IPS DF 6.9 (cell line): Measurements from ENCODE around the gene SCP2D1.
"Not testable (repeated sequence)": the region's sequence is repeated elsewhere in the genome, so short reads cannot be mapped to it uniquely, and the experiment has no call there.

ENCODE experiments used
- DNase-seq: peaks from one replicate; pipeline ENCODE4 v3.0.0-alpha.2; 2013; ENCODE audit warnings: low read depth, low spot score
- H3K27ac ChIP-seq: one replicate; pipeline ENCODE4 v1.5.1; 2013; ENCODE audit warnings: low read length, control low read depth
- H3K27me3 ChIP-seq: 2 replicates; pipeline ENCODE4 v1.6.1; 2013; ENCODE audit warnings: mild to moderate bottlenecking, low read length; ENCODE audit not compliant: control insufficient read depth, insufficient read depth
- H3K36me3 ChIP-seq: 2 replicates; pipeline ENCODE4 v1.6.1; 2013; ENCODE audit warnings: low read length; ENCODE audit not compliant: control insufficient read depth, insufficient read depth
- H3K4me1 ChIP-seq: 2 replicates; pipeline ENCODE4 v1.6.1; 2013; ENCODE audit warnings: low read length; ENCODE audit not compliant: control insufficient read depth, insufficient read depth
- H3K4me3 ChIP-seq: 2 replicates; pipeline ENCODE4 v1.5.1; 2013; ENCODE audit warnings: mild to moderate bottlenecking, low read length
- H3K9me3 ChIP-seq: 2 replicates; pipeline ENCODE4 v1.6.1; 2013; ENCODE audit warnings: low read length, inconsistent platforms; ENCODE audit not compliant: control insufficient read depth, insufficient read depth
- WGBS: extraction: QIAGEN DNeasy Blood & Tissue Kit; methylation state at CpG from one replicate; pipeline ENCODE4 v1.1.7; 2013; ENCODE audit warnings: mixed read lengths, missing lambda C conversion rate; ENCODE audit not compliant: insufficient read length, insufficient coverage; 5-methylcytosine and 5-hydroxymethylcytosine counted together

SCP2D1 gene

DNA sequence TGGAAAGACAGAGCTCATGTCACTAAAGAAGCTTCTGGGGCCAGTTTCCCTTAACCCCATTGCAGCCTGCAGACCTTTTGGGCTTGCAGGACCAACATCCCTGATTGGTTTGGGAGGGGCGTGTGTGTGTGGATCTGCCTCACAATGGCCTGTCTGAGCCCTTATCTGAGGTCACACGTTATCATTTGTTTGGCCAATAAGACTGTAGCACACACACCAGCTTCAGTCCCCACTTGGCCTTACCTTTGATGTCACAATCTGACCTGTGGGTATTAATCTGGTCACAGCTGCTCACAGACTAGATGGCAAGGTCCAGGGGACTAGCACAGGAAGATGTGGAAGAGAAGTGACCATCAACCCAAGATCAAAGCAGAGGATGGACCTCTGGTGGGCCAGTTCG is at the start of gene SCP2D1:
SCP2D1 (plus strand) TSS at position 301 of the 400 bp plus-strand sequence; CDS start at position 334, 33 bp downstream.
- H3K4me1 ChIP-seq, result no peaks in the 10 kb centered on the region
- no peaks in the 10 kb centered on the region for H3K27me3 ChIP-seq
- WGBS, result no CpG with 5 or more reads among the region's 3 CpGs
- DNase-seq, result no peak
- no peak within 1 kb of the TSS for H3K27ac ChIP-seq
- H3K36me3 ChIP-seq, result no peaks in the 10 kb centered on the region
- H3K9me3 ChIP-seq, result no peaks in the 10 kb centered on the region
- no peak within 1 kb of the TSS for H3K4me3 ChIP-seq

DNA sequence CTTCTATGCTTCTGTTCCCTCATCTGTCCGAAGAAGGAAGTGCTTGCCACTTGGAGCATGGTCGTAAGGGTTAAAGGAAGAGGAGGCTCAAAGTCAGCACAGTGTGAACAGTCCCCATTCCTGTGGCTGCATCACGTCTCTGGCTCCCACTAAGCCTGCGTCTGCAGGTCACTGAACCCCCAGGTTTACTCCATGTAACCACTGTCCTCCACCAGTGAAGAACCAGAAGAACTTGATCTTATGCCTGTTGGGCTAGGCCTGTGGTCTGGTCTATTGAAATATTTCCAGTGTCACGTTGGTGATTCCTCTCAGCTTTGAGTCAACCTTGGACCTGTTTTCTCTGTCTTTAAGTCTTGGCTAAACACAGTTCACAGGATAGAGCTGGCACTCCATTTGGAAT is 45.9 kb upstream of the SCP2D1 start:
- DNase-seq, result no peak
- no CpG with 5 or more reads among the region's 5 CpGs for WGBS
- H3K4me3 ChIP-seq, result no peak overlapping the region
- no peaks in the 10 kb centered on the region for H3K36me3 ChIP-seq
- H3K9me3 ChIP-seq, result no peaks in the 10 kb centered on the region
- no peaks in the 10 kb centered on the region for H3K27me3 ChIP-seq
- no peaks in the 10 kb centered on the region for H3K4me1 ChIP-seq
- no peak overlapping the region for H3K27ac ChIP-seq

DNA sequence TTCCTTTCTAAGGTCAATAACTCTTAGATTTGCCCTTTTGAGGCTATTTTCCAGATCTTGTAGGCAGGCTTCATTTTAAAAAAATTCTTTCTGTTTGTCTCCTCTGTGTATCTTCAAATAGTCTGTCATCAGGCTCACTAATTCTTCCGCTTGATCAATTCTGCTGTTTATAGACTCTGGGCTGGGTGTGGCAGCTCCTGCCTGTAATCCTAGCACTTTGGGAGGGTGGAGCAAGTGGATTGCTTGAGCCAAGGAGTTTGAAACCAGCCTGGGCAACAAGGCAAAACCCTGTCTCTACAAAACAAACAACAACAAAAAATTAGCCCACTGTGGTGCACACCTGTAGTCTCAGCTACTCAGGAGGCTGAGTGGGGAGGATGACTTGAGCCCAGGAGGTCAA is 40.0 kb upstream of the SCP2D1 start:
- Histone ChIP-seq H3K27ac (no peak overlapping the region), H3K36me3 (no peaks in the 10 kb centered on the region), H3K4me1 (no peaks in the 10 kb centered on the region), H3K27me3 (no peaks in the 10 kb centered on the region), H3K4me3 (no peak overlapping the region), H3K9me3 (no peaks in the 10 kb centered on the region)
- WGBS, result no CpG with 5 or more reads among the region's 1 CpG
- no peak for DNase-seq

DNA sequence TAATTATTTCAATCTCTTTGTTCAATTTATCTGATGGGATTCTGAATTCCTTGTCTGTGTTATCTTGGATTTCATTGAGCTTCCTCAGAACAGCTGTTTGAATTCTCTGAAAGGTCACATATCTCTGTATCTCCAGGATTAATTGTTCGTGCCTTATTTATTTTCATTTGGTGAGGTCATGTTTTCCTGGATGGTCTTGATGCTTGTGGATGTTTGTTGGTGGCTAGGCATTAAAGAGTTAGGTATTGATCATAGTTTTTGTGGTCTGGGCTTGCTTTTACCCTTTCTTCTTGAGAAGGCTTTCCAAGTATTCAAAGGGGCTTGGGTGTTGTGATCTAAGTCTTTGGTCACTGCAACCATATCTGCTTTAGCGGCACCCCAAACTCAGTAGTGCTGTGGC is 39.4 kb upstream of the SCP2D1 start:
- Histone ChIP-seq H3K4me3 (no peak overlapping the region), H3K36me3 (no peaks in the 10 kb centered on the region), H3K27ac (no peak overlapping the region), H3K27me3 (no peaks in the 10 kb centered on the region), H3K4me1 (no peaks in the 10 kb centered on the region), H3K9me3 (no peaks in the 10 kb centered on the region)
- no peak for DNase-seq
- no CpG with 5 or more reads among the region's 2 CpGs for WGBS

DNA sequence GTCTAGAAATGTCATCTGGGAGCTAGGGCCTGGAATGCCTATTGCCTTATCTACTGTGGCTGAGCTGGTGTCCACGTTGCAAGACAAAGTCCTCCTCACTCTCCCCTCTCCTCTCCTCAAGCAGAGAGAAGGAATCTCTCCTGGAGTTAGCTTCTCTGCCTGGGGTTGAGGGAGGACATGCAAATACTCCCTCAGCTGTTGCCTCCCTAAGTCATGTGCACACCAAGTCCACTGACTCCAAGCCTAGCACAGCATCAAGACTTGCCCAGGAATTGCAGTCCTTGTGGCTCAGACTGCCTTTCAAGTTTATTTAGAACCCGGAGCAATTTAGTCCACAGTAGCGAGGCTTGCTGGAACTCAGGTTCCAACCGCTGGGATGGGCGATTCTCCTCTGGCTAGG is 38.0 kb upstream of the SCP2D1 start:
- Histone ChIP-seq H3K36me3 (no peaks in the 10 kb centered on the region), H3K27ac (no peak overlapping the region), H3K9me3 (no peaks in the 10 kb centered on the region), H3K4me1 (no peaks in the 10 kb centered on the region), H3K27me3 (no peaks in the 10 kb centered on the region), H3K4me3 (no peak overlapping the region)
- WGBS, result no CpG with 5 or more reads among the region's 5 CpGs
- no peak for DNase-seq

DNA sequence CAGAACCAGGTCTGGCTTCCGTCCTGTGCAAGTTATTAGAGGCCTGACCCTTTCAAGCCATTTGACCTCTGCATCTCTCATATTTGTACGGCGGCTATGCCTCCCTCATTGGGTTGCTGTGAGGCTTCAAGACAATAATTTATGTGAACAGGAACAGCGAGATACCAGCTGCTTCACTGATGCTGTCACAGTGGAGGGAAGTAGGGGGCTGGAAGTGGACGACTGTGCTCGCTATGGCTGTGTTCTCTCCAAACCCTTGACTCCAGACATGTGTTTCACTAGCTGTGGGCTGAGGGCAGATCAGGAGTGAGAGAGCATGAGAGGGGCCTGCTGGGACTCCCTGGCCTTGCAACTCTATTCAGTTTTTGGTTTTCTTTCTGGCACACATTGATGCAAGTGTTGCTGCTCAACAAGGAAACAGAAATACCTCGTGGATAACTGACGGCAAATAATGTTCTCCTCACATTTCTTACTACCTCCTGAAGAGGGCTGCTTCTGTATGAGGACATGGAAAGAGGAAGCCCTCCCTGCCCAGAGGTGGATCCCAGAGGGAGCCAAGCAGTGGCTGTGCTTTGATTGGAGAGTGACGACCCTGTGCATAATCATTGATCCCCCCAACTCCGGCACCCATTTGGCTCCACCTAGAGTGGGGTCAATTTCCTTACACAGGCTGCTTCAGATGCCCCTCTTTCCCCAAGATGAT is 34.7 kb upstream of the SCP2D1 start:
- Histone ChIP-seq H3K27me3 (no peaks in the 10 kb centered on the region), H3K4me1 (no peaks in the 10 kb centered on the region), H3K4me3 (no peak overlapping the region), H3K27ac (no peak overlapping the region), H3K9me3 (no peaks in the 10 kb centered on the region), H3K36me3 (no peaks in the 10 kb centered on the region)
- no peak for DNase-seq
- WGBS, result no CpG with 5 or more reads among the region's 10 CpGs

DNA sequence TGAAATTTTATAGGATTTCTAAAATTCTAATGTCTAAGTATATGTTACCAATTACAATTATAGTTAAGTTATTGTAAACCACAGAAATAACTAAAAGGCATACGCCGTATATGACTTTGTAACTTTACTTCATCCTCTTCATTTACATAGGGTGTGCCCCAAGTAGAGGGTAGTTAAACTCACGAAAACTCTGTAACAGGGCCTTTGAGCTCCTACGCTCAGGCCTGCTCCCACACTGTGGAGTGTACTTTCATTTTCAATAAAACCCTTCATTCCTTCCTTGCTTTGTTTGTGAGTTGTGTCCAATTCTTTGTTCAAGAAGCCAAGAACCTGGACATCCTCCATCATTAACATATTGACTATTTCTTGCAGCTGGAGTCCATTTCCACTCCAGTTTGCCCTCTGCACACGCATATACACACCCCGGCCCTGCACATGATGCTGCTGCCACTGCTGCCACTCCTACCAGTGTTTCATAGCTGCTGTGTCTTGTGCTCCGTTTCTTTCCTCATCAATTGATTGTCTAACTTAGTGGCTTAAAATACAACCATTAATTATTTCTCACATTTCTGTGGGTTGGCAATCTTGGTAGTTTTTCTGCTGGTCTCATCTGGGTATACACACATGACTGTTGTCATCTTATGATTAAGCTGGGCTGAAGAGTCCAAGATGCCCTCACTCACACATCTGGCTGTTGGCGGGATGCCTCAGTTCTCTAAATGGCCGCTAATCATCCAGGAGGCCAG is 33.0 kb upstream of the SCP2D1 start:
- no peak overlapping the region for H3K4me3 ChIP-seq
- DNase-seq, result no peak
- H3K27me3 ChIP-seq, result no peaks in the 10 kb centered on the region
- no peaks in the 10 kb centered on the region for H3K9me3 ChIP-seq
- H3K4me1 ChIP-seq, result no peaks in the 10 kb centered on the region
- H3K27ac ChIP-seq, result no peak overlapping the region
- no CpG with 5 or more reads among the region's 9 CpGs for WGBS
- H3K36me3 ChIP-seq, result no peaks in the 10 kb centered on the region

DNA sequence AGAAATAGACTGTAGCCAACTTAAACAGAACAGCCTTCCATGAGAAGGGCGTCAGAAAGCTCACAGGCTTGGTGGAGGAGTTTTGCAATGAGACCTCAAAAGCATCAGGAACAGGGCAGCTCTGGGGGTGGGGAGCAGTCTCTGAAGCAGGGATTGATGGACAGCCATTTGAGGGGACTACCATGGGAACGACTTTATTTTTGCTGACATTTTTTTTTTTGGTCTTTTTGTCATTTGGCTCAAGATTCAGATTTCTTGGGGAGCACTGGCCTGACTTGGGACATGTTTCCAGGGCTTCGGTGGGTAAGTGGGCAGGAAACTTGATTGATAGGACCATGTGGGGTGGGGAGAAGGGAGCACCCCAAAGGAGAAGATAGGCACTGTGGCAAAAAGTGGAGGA is 32.1 kb upstream of the SCP2D1 start:
- no CpG with 5 or more reads among the region's 3 CpGs for WGBS
- no peaks in the 10 kb centered on the region for H3K4me1 ChIP-seq

DNA sequence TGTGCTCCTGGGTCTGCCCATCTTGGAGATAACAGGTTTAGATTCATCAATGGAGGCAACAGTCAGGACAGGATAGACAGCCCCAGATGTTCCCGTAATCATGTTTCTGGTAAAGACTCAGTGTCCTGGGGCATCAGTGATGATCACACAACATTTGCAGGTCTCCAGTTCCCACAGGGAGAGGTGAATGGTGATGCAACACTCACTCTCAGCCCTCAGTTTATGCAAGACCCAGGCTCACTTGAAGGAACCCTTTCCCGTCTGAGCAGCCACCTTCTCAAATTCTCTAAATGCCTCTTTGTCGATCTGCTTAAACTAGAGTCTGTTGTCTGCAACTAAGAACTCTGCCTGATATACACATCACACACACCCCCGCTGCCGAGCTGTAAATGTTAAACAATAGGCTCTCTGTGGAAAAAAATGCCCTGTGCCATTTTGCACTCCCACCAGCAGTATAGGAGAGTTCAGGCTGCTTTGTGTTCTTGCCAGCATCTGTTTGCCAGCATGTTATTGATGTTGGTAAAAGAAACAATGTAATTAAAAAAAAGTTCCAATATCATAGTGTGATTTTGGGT is 30.1 kb upstream of the SCP2D1 start:
- Histone ChIP-seq H3K4me1 (no peaks in the 10 kb centered on the region), H3K27ac (no peak overlapping the region), H3K4me3 (no peak overlapping the region), H3K36me3 (no peaks in the 10 kb centered on the region), H3K27me3 (no peaks in the 10 kb centered on the region), H3K9me3 (peaks cover 1% of the 10 kb centered on the region; the same call in 1 of the 2 replicates)
- no peak for DNase-seq
- no CpG with 5 or more reads among the region's 5 CpGs for WGBS

More for the DNA sequence above, 32.1 kb upstream of the SCP2D1 start:
- H3K36me3 ChIP-seq, result no peaks in the 10 kb centered on the region
- DNase-seq, result no peak
- no peaks in the 10 kb centered on the region for H3K27me3 ChIP-seq
- no peak overlapping the region for H3K27ac ChIP-seq
- H3K4me3 ChIP-seq, result no peak overlapping the region
- H3K9me3 ChIP-seq, result no peaks in the 10 kb centered on the region

DNA sequence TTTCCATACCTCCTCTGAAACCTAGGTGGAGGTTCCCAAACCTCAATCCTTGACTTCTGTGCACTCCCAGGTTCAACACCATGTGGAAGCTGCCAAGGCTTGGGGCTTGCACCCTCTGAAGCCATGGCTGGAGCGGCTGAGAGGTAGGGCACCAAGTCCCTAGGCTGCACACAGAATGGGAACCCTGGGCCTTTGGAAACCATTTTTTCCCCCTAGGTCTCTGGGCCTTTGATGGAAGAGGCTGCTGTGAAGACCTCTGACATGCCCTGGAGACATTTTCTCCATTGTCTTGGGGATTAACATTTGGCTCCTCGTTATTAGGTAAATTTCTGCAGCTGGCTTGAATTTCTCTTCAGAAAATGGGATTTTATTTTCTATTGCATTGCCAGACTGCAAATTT is 26.5 kb upstream of the SCP2D1 start:
- not testable (repeated sequence) for H3K9me3 ChIP-seq, DNase-seq, H3K27ac ChIP-seq, H3K27me3 ChIP-seq, H3K4me3 ChIP-seq, H3K36me3 ChIP-seq, H3K4me1 ChIP-seq
- WGBS, result no CpG with 5 or more reads among the region's 2 CpGs
